ENCODE results near the gene FBXO40. TPM values are rescaled to one million over a fixed set of nuclear protein-coding genes. Genes with fewer than 3 reads are reported as not detected.

The FBXO40 gene
- total and polyA plus RNA-seq, 9 of the 15 experiments (the other 6 are each of a cell fraction or from before 2014, with no cell fraction given), result 0.01 to 0.05 (median 0.04) TPM; not detected in 3

- no peak for TF ChIP-seq PATZ1 (CRISPR knock-in tag; IDR thresholded peaks at IDR 0.05; ENCODE audit: borderline replicate concordance)
- no peak for TF ChIP-seq SRF (CRISPR knock-in tag; IDR thresholded peaks at IDR 0.05)
- no peak for TF ChIP-seq ZNF583 (CRISPR knock-in tag; IDR thresholded peaks at IDR 0.05)
- no peak for TF ChIP-seq FOXA1 (IDR thresholded peaks at IDR 0.05; ENCODE audit: borderline replicate concordance)
- TF ChIP-seq KLF13 (tag; IDR thresholded peaks at IDR 0.05; ENCODE audit: borderline replicate concordance, low read depth), result no peak
- no peak for TF ChIP-seq RFX5 (IDR thresholded peaks at IDR 0.05; ENCODE audit: low read depth, low read length)
- TF ChIP-seq MCM5 (IDR thresholded peaks at IDR 0.05; ENCODE audit: low read depth), result no peak
- TF ChIP-seq CBFA2T2 (conservative IDR thresholded peaks at IDR 0.05), result no peak
- TF ChIP-seq HOXB6 (CRISPR knock-in tag; IDR thresholded peaks at IDR 0.05; ENCODE audit: borderline replicate concordance), result no peak
- TF ChIP-seq ZNF184 (CRISPR knock-in tag; IDR thresholded peaks at IDR 0.05), result no peak
- no peak for TF ChIP-seq HDGF (IDR thresholded peaks at IDR 0.05)
- no peak for TF ChIP-seq KDM4B (IDR thresholded peaks at IDR 0.05; ENCODE audit: borderline replicate concordance in 2 of 2, low read depth in 1 of 2)
- TF ChIP-seq ZSCAN32 (CRISPR knock-in tag; IDR thresholded peaks at IDR 0.05), result no peak
- peak; percentile 48 for TF ChIP-seq CHD1 (IDR thresholded peaks at IDR 0.05; ENCODE audit: low read length)
- TF ChIP-seq ZBTB7A (IDR thresholded peaks at IDR 0.05; ENCODE audit: borderline replicate concordance, control insufficient read depth, low read depth, low read length), result no peak
- no peak for TF ChIP-seq JUNB (CRISPR knock-in tag; conservative IDR thresholded peaks at IDR 0.05)
- no peak for TF ChIP-seq NUFIP1 (IDR thresholded peaks at IDR 0.05; ENCODE audit: partially characterized antibody)
- no peak for TF ChIP-seq NCOR1 (IDR thresholded peaks at IDR 0.05)
- TF ChIP-seq GTF2B (IDR thresholded peaks at IDR 0.05; ENCODE audit: extremely low read depth, insufficient read length), result no peak
- no peak for TF ChIP-seq PCBP2 (IDR thresholded peaks at IDR 0.05; ENCODE audit: low read depth, low read length, poor library complexity, severe bottlenecking)
- no peak for TF ChIP-seq ZNF785 (CRISPR knock-in tag; IDR thresholded peaks at IDR 0.05)
- no peak for TF ChIP-seq MAZ (CRISPR knock-in tag; conservative IDR thresholded peaks at IDR 0.05 in 1 of 2, IDR thresholded peaks at IDR 0.05 in 1 of 2)
- TF ChIP-seq ZNF449 (CRISPR knock-in tag; IDR thresholded peaks at IDR 0.05), result no peak
- TF ChIP-seq CBX1 (IDR thresholded peaks at IDR 0.05; ENCODE audit: low read depth), result no peak
- no peak for TF ChIP-seq SRSF9 (IDR thresholded peaks at IDR 0.05; ENCODE audit: borderline replicate concordance, low read depth, low read length)
- no peak for TF ChIP-seq ETV5 (CRISPR knock-in tag; IDR thresholded peaks at IDR 0.05; ENCODE audit: low read depth)
Observed at GRCh38 chr3:121545574-121546455, 47.4 kb upstream of the FBXO40 start, which contains the start of gene POLQ (continued).
